ENCODE data around the gene NAXD.

The NAXD gene

DNA sequence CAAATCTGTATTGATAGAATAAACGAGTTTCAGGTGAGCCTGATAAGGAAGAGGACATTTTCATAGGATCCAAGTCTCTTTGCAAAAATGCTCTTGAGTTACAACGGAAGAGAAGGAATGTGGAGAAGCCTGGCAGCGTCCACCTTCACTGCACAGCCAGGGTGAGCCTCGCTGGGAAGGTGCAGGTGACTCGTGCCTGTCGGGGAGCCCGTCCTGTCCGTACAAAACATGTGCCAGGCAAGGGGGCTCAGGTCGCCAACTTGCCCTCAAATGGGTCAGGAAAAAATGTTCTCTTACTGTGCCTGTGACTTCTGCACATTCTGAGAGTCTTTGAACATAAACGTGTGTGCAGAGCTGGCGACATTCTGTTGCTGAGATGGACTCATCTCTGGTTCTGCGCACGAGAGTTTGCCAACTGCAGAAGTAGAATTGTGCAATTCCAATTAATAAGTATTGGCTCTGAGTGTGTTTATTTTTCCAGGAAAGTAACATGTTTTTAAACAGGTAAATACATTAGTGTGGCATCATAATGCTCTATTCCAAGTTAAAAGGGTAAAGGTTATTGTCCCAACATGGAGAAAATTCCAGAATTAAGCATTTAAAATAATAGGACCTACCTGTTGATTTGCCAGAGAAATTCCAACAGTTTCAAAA lies 28.6 kb downstream of the NAXD start:
- no peak overlapping the region for H3K4me2 ChIP-seq (ENCODE audit: low read length)
- no peak overlapping the region for H3K27ac ChIP-seq (ENCODE audit: low read length)
- peaks cover 5% of the 10 kb centered on the region; the same call in 1 of the 2 replicates for H4K20me1 ChIP-seq (ENCODE audit: insufficient read depth, low read length)
- H3K9ac ChIP-seq (ENCODE audit: low read length), result no peak overlapping the region
- peaks cover 48% of the 10 kb centered on the region for H3K36me3 ChIP-seq (replicated peaks; ENCODE audit: low read depth, low read length)
- no peak for TF ChIP-seq CTCF (IDR thresholded peaks at IDR 0.05; ENCODE audit: low read depth, low read length)
- TF ChIP-seq EZH2phosphoT487 (IDR thresholded peaks at IDR 0.05; ENCODE audit: low read depth), result no peak
- H3K27me3 ChIP-seq (ENCODE audit: low read depth, low read length), result no peaks in the 10 kb centered on the region
- no peak overlapping the region for H2AFZ ChIP-seq (ENCODE audit: low read depth, low read length)
- no peaks in the 10 kb centered on the region for H3K9me3 ChIP-seq (ENCODE audit: insufficient read depth, low read length)
- H3K79me2 ChIP-seq (ENCODE audit: low read length), result no peaks in the 10 kb centered on the region
- peaks cover 10% of the 10 kb centered on the region; the same call in 1 of the 2 replicates for H3K4me1 ChIP-seq (ENCODE audit: low read length)
- H3K4me3 ChIP-seq (ENCODE audit: low read length), result no peak overlapping the region

DNA sequence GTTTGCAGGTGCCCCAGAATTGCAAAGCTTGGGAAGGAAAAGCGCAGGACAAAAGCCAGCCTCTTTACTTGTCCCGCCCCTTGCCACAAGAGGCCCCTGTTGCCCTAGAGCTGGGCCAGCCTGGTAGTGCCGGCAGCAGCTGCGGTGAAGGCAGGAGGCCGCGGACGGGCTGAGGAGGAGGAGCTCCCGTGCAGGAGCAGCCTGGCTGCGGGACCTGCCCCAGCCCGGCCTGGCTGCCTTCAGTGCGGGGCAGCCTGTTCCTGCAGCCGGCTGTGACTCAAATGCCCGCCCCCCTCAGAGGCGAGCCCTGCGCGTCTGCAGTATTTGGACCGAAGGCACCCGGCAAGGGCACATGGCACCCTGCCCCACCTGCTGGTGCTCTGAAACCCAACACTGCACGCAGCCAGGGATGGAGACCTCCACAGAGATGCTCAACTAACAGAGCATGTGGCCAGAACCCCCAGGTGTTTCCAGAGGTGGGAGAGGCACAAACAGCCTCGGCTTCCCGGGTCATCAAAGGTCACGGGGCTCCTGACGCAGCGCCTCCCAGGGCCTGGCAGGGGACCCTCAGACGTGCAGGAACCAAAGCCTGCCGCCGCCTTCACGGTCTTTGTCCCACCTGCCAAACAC lies 29.7 kb downstream of the NAXD start:
- peaks cover 10% of the 10 kb centered on the region; the same call in 1 of the 2 replicates for H3K4me1 ChIP-seq (ENCODE audit: low read length)
- no peak for TF ChIP-seq EZH2phosphoT487 (IDR thresholded peaks at IDR 0.05; ENCODE audit: low read depth)
- peak; percentile 69 for TF ChIP-seq CTCF (IDR thresholded peaks at IDR 0.05; ENCODE audit: low read depth, low read length)
- H3K9ac ChIP-seq (ENCODE audit: low read length), result no peak overlapping the region
- H3K9me3 ChIP-seq (ENCODE audit: insufficient read depth, low read length), result no peaks in the 10 kb centered on the region
- no peaks in the 10 kb centered on the region for H3K27me3 ChIP-seq (ENCODE audit: low read depth, low read length)
- no peaks in the 10 kb centered on the region for H3K79me2 ChIP-seq (ENCODE audit: low read length)
- H2AFZ ChIP-seq (ENCODE audit: low read depth, low read length), result no peak overlapping the region
- no peak overlapping the region for H3K27ac ChIP-seq (ENCODE audit: low read length)
- peak overlapping the region; percentile 19; the same call in 1 of the 2 replicates for H3K4me3 ChIP-seq (ENCODE audit: low read length)
- peaks cover 5% of the 10 kb centered on the region; the same call in 1 of the 2 replicates for H4K20me1 ChIP-seq (ENCODE audit: insufficient read depth, low read length)
- H3K36me3 ChIP-seq (replicated peaks; ENCODE audit: low read depth, low read length), result peaks cover 38% of the 10 kb centered on the region
- peak overlapping the region; percentile 51 for H3K4me2 ChIP-seq (ENCODE audit: low read length)

DNA sequence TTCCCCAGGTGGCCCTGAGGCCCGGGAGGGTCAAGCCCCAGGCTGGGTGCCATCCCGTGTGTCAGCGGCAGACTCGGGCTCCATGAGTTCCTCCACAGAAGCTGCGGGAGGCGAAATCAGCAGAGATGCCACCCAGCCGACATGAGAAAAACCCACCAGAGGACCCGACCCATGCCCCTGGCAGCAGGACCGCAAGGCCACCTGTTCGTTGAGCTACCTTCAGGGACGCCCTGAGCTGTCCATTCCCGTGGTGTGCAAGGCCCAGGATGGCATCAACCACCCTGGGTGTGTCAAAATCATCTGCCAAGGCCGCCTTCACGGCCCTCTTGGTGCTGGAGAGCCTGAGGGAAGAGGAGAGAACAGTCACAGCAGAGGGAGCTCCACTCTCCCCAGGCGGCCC lies 30.4 kb downstream of the NAXD start:
- no peaks in the 10 kb centered on the region for H3K79me2 ChIP-seq (ENCODE audit: low read length)
- no peak overlapping the region for H3K9ac ChIP-seq (ENCODE audit: low read length)
- no peaks in the 10 kb centered on the region for H3K27me3 ChIP-seq (ENCODE audit: low read depth, low read length)
- H3K4me2 ChIP-seq (ENCODE audit: low read length), result no peak overlapping the region
- H3K27ac ChIP-seq (ENCODE audit: low read length), result no peak overlapping the region
- peaks cover 10% of the 10 kb centered on the region; the same call in 1 of the 2 replicates for H3K4me1 ChIP-seq (ENCODE audit: low read length)
- TF ChIP-seq EZH2phosphoT487 (IDR thresholded peaks at IDR 0.05; ENCODE audit: low read depth) (no peak), CTCF (IDR thresholded peaks at IDR 0.05; ENCODE audit: low read depth, low read length) (no peak)
- no peaks in the 10 kb centered on the region for H3K9me3 ChIP-seq (ENCODE audit: insufficient read depth, low read length)
- H2AFZ ChIP-seq (ENCODE audit: low read depth, low read length), result no peak overlapping the region
- H3K4me3 ChIP-seq (ENCODE audit: low read length), result no peak overlapping the region
- peaks cover 36% of the 10 kb centered on the region for H3K36me3 ChIP-seq (replicated peaks; ENCODE audit: low read depth, low read length)
- peaks cover 5% of the 10 kb centered on the region; the same call in 1 of the 2 replicates for H4K20me1 ChIP-seq (ENCODE audit: insufficient read depth, low read length)
